WERI-Rb-1 (cell line): ENCODE results near the gene TOPBP1.

Experiments
- DNase-seq: peaks from one replicate; pipeline ENCODE4 v3.0.0-alpha.2; 2020
- H3K27ac ChIP-seq: fragments of 250-450 bp; sonication (Bioruptor Pico); 2 replicates; pipeline ENCODE4 v1.5.1; 2020; ENCODE audit warnings: mild to moderate bottlenecking, moderate library complexity
- H3K27me3 ChIP-seq: fragments of 250-450 bp; sonication (Bioruptor Pico); 2 replicates; pipeline ENCODE4 v1.5.1; 2021; ENCODE audit warnings: mild to moderate bottlenecking, low read depth, moderate library complexity; ENCODE audit not compliant: insufficient read depth, severe bottlenecking
- H3K36me3 ChIP-seq: fragments of 250-450 bp; sonication (Bioruptor Pico); 2 replicates; pipeline ENCODE4 v1.5.1; 2020; ENCODE audit warnings: mild to moderate bottlenecking, moderate library complexity
- H3K4me3 ChIP-seq: 2 replicates; pipeline ENCODE4 v1.5.1; 2011; ENCODE audit warnings: low read depth, mild to moderate bottlenecking, control low read depth, low read length
- H3K9me3 ChIP-seq: fragments of 250-450 bp; sonication (Bioruptor Pico); 2 replicates; pipeline ENCODE4 v1.5.1; 2021; ENCODE audit warnings: mild to moderate bottlenecking, moderate library complexity; ENCODE audit not compliant: severe bottlenecking
- CTCF ChIP-seq: IDR thresholded peaks from 2 replicates; pipeline ENCODE4 v1.5.1; 2011; ENCODE audit warnings: low read depth, mild to moderate bottlenecking, control low read depth, inconsistent platforms, low read length

The TOPBP1 gene

DNA sequence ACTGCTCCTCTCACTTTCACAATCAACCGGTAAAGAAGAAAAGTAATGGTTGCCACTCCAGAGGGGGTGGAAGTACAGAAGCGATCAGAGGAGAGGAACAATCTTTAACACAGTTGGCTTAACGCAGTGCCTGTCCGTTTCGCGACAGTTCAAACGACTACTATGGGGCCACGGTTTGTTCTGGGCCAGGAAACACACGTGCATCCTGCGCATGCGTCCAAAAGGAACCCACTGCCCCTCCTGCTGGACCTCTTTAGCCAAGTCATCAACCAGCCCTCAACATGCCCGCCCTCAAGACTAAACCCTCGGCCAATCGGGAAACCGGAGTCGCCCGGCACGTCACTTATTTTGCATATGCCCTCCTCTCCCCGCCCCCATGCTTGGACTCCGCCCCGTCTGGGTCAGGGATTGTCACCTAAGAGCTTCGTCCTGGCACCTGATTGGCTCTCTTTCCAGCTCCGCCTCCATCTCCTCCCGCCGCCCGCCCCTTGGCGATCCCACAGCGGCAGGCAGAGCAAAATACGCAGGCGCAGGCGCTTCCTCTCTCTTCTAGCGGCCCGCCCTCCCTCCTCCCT lies 88.6 kb downstream of the TOPBP1 start:
- peak; percentile 100 for DNase-seq
- Histone ChIP-seq H3K36me3 (peaks cover 35% of the 10 kb centered on the region), H3K4me3 (peak overlapping the region; percentile 44), H3K27ac (peak overlapping the region; percentile 94), H3K27me3 (no peaks in the 10 kb centered on the region), H3K9me3 (no peaks in the 10 kb centered on the region)
- TF ChIP-seq CTCF: no peak

DNA sequence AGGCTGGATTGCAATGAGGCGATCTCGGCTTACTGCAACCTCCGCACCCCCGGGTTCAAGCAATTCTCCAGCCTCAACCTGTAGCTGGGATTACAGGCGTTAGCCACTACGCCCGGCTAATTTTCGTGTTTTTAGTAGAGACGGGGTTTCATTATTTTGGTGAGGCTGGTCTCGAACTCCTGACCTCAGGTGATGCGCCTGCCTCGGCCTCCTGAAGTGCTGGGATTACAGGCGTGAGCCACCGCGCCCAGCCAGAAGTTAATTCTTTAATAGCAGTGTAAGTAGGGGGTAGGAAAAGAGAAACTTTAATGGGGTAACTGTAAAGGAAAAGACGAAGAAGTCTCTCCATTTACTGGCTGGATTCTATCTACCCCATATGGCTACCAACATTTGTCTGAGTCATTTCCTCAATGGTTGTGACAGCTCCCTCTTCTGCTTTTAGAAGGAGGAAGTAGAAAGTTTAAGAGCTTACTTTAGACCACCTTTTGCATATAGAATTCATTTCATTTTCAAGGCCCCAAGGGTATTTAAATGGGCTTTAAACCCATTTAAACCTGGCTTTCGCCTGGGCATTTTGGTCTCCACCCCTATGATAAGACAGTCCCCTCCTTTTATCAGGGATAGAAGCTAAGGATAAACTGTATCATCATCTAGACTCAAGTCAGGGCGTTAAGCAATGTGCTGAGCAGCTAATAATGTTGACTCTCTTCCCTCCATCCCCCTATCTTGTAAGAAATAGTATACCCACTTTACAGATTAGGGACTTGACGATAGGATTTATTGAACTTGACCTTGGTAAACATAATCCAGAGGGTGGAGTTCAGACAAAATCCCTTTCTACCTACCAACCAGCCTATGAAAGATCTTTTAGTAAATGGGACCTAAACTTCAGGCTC lies 89.3 kb downstream of the TOPBP1 start:
- H3K27me3 ChIP-seq: no peaks in the 10 kb centered on the region
- no peak for DNase-seq
- peak overlapping the region; percentile 36 for H3K4me3 ChIP-seq
- peaks cover 27% of the 10 kb centered on the region for H3K36me3 ChIP-seq
- no peak for TF ChIP-seq CTCF
- no peaks in the 10 kb centered on the region for H3K9me3 ChIP-seq
- H3K27ac ChIP-seq: peak overlapping the region; percentile 79

- Histone ChIP-seq H3K4me3 (no peak overlapping the region), H3K9me3 (no peaks in the 10 kb centered on the region), H3K27me3 (no peaks in the 10 kb centered on the region), H3K27ac (no peak overlapping the region), H3K36me3 (peaks cover 14% of the 10 kb centered on the region)
- no peak for DNase-seq
- no peak for TF ChIP-seq CTCF
Observed at GRCh38 chr3:133570937-133571320, 90.8 kb downstream of the TOPBP1 start.

DNA sequence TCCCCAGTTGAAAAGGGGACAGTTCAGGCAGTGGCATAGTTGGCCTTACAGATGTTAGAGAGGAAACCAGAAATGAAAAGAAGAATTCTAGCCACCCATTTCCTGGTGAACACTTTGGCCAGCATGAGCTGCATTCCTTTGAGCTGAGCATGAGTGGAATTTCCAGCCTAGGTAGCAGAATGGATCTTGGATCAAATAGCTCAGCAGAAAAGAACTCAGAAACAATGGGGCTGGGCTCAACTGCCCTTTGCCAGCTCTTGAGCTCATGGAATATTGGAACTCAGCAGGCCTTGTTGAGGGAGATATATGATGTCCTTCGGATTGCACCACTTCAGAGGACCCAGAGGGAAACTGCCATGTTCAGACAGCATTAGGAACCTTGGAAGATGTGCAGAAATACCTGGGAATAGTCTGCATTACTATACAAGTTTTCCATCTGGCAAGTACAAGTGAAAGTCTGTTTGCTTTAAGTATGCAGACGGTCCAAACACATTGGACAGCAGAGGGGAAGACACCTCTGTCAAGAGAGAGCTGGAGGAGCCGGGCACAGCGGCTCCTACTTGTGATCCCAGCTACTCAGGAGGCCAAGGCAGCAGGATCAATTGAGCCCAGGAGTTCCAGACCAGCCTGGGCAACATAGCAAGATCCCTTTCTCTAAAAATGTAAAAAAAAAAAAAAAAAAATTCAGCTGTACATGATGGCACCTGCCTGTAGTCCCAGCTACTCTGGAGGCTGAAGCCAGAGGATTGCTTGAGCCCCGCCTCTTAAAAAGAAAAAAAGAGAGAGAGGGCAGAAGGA lies 91.4 kb downstream of the TOPBP1 start:
- Histone ChIP-seq H3K27me3 (no peaks in the 10 kb centered on the region), H3K4me3 (no peak overlapping the region), H3K27ac (no peak overlapping the region), H3K9me3 (no peaks in the 10 kb centered on the region), H3K36me3 (peaks cover 8% of the 10 kb centered on the region)
- DNase-seq: no peak
- TF ChIP-seq CTCF: no peak

DNA sequence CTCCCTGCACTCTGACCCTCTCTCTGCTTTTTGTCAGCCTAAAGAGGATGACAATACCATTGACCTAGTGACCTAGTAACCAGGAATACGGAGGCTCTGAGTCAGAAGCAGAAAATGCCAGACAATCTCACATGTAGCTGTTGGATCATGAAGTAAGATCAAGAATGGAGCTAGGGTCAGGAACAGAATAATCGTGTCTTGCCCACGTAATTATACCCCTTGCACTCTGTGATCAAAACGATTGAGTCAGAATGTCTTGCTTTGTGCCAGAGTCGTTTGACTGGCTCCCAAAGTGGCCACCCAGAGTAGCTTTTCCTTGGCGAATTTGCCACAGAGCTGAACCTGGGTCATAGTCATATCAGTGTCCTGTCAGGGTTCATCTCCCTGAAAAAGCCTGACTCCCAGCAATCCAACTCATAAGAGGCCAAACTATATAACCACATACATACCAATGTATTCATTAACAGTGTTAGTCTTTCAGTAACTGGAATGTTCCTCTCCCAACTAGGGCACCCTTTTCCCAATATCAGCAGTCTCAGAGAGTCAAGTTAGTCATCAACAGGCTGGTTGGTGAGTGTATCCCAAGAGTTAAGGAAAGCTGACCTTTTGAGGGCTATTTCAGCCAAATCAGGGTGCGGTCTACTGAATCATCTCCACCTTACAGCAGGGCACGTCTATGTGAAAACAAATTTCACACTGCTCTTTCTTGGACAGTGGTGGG lies 93.3 kb downstream of the TOPBP1 start:
- H3K4me3 ChIP-seq: no peak overlapping the region
- no peak for TF ChIP-seq CTCF
- H3K9me3 ChIP-seq: no peaks in the 10 kb centered on the region
- no peak overlapping the region for H3K27ac ChIP-seq
- H3K36me3 ChIP-seq: no peaks in the 10 kb centered on the region
- no peak for DNase-seq
- H3K27me3 ChIP-seq: no peaks in the 10 kb centered on the region
